Activated CD4-positive, alpha-beta T cell treated with anti-CD3 and anti-CD28 coated beads for 48 hours (primary cell): ENCODE data around the gene NOC2L.

Source experiments
- DNase-seq: peaks from one replicate; pipeline ENCODE4 v3.0.0-alpha.2; 2020

NOC2L gene

GRCh38 chr1:927234-927633 is 31.8 kb downstream of the NOC2L start:
- DNase-seq: no peak

GRCh38 chr1:925561-926421 is 33.3 kb downstream of the NOC2L start:
- DNase-seq: no peak

DNA sequence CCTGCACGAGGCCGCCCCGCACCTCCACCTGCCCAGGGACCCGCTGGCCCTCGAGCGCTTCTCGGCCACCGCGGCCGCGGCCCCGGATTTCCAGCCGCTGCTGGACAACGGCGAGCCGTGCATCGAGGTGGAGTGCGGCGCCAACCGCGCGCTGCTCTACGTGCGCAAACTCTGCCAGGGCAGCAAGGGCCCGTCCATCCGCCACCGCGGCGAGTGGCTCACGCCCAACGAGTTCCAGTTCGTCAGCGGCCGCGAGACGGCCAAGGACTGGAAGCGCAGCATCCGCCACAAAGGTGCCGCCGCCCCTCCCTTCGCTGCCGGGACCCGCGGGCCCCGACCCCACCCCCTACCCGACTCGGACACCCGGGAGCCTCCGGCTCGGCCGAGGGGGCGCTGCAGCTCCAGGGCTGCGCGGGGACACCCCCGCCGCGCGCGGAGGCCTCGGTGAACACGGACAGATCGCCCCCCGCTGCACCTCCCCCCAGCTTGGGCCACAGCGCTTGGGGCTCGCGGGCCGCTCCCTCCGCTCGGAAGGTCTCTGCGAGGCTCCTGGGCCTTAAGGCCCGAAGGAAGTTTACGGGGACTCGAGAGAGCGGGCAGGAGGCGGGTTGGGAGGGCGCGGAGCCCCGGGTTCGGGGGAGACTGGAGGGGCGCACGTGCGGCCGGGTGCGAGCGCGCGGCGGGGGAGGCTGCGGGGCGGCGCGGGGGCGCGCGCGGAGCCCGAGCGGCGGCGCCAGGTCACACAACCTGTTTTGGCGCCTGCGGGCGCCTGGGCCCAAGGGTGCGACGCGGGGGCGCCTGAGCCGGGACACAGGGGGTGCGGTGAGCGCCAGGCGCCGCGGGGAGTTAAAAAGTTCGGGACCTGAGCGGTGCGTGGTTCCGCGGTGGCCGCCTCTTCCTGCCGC is 34.1 kb downstream of the NOC2L start:
- DNase-seq: no peak

DNA sequence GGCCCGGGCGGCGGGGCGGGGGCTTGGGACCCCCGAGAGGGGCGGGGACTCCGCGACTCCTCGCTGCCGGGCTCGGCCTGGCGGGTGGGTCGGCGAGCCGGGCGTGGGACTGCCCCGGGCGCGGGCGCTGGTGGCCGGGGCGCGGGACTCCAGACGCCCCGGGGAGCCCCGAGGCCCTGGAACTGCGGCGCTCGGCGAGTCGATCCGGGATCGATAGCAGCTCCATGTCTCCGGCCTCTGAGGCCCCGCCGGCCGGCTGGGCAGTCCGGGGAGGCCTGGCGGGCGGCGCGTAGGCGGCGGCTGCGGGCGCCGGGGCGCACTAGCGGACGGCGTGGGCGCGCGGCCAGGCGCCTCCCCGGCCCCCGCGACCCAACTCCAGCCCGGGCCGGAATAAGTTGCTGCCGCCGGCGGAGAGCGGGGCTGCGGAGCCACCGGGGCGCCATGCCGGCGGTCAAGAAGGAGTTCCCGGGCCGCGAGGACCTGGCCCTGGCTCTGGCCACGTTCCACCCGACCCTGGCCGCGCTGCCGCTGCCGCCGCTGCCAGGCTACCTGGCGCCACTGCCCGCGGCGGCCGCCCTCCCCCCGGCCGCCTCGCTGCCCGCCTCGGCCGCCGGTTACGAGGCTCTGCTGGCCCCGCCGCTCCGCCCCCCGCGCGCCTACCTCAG is 34.9 kb downstream of the NOC2L start:
- DNase-seq: no peak

DNA sequence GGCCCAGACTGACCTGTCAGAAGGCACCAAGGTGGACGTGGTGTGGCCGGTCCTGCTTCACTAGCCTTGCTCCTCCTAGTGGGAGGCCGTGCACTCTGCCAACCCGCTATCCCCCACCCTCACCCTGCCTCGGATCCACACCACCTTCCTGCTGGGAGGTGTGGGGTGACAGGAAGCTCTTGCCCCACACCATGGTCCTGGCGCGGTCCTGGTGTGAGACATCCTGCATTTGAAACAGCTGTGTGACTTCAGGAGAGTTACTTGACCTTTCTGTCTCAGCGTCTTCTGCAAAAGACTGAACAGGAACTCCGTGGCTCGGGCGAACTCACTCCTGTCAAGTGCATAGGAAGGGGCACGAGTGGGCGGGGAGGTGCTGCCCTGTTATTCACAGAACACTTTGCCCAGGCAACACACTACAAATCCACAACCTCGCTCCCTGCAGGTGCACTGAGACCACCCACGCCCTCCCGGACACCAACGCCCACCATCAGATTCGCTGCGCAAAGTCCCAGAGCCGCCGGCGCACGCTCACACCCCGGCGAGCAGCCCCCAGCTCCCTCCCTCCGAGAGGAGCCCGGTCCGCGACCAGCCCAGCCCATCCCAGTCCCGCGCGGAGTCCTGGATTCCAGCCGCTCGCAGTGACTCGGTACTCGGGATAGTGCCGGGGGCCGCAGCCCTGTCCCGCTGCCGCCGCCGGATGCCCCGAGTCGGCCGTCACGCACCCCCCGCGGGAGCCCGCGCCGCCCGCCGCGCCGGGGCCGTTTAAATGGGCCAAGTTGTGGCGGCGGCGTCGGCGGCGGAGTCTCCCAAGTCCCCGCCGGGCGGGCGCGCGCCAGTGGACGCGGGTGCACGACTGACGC is 35.7 kb downstream of the NOC2L start, which contains the start of gene SAMD11:
Gene SAMD11, plus strand, starts transcription at position 793 of the 860 bp plus-strand sequence. CDS start 509 bp downstream, outside the sequence.
- peak; percentile 58 for DNase-seq

GRCh38 chr1:921011-921837 is 37.8 kb downstream of the NOC2L start:
- DNase-seq: no peak

- DNase-seq: no peak
These were observed 38.5 kb downstream of the NOC2L start for GRCh38 chr1:920521-920920.

DNA sequence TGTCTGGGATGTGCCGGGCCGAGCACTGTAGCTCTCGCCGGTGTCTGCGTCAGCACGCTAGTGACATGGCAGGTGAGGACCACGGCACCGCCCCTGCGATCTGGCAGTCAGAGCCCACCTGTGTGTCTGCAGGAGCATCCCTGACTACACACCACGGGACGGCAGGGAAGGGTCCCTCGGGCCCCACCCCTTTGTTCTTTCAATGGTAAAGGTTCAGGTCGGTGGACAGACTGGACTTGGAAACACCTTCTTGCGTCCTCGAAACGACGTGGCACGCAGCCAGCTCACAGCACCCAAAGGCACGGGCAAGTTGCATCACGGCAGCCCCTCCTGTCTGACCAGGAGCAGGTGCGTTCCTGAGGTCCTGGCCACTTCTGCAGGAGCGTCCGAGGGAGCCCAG is 39.0 kb downstream of the NOC2L start:
- DNase-seq: no peak

GRCh38 chr1:919271-919872 is 39.7 kb downstream of the NOC2L start:
- DNase-seq: no peak

- no peak for DNase-seq
These were observed 40.2 kb downstream of the NOC2L start for GRCh38 chr1:918843-919242.

- DNase-seq: no peak
These were observed 40.7 kb downstream of the NOC2L start for GRCh38 chr1:918353-918752.

DNA sequence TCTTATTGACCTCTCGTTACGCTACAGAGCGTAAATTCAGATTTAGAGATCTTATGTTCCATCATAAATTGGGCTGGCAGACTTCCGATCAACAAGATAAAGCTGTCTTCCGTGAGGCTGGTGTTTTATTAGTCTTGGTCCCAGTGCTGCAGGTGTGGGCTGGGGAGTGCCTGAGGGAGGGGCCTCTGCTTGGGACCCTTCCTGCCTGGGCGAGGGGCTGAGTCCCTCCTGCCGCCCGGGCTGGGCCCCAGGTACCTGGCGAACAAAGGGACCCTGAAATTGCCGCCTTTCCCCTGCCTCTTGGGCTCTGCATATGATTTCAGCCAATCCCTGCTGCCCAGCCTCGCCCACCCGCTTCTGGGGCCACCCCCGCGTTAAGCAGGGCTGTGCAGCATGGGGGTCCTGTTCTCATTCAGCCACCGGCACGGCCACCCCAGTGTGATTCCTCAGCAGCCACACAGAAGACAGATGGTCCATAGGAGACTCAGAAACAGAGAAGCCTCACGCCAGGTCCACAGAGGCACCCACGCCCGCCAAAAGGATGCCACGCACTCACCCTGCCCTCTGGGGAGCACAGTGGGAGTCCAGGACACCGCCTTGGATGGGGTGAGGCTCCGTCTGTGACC is 41.5 kb downstream of the NOC2L start:
- no peak for DNase-seq

- no peak for DNase-seq
These were observed 42.0 kb downstream of the NOC2L start for GRCh38 chr1:917076-917459.

GRCh38 chr1:916173-917075 is 42.6 kb downstream of the NOC2L start:
- DNase-seq: no peak

GRCh38 chr1:915295-916172 is 43.5 kb downstream of the NOC2L start:
- no peak for DNase-seq

DNA sequence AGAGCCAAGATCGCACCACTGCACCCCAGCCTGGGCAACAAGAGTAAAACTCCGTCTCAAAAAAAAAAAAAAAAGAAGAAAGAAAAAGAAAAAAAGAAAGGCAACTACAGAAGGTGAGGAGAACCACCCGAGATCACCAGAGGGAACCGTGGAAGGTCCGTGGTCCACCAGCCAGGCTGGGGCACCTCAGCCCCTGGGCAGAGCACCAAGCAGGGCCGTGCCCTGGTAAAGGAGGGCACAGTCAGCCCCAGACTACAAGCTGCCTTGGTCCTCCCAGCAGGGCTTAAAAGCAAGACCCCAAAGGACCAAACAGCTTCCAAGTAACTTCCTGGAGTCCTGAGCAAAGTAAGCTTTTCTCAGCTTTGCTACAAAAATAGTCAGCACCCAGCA is 44.2 kb downstream of the NOC2L start:
- no peak for DNase-seq

DNA sequence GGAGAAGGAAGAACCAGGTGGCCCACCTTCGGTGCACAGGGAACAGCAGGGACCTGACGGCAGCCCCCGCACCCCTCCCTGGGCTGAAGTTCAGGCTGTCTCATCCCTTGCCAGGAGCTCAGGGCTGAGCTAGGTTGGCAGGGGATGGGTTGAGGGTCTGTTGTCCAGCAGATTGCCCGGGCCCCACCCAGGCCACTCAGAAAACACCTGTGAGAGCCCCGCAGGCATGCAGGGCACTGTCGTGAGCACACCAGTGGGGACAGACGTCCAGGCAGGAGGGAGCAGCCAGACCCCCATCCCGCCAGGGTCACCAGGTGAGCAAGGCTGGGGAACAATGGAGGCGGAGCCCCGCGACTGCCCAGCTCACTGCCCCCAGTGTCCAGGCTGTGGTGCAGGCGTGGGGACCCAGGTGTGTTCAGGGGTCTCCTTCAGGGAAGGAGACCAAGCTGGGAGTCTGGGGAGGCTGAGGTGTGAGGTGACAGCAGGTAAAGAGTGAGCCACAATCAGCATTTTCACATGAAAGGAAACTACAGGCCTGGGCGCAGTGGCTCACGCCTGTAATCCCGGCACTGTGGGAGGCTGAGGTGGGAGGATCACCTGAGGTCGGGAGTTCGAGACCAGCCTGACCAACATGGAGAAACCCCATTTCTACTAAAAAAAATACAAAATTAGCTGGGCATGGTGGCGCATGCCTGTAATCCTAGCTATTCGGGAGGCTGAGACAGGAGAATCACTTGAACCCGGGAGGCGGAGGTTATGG is 44.7 kb downstream of the NOC2L start:
- DNase-seq: no peak
